ENCODE results near the gene TMEM213.

- TF ChIP-seq CREB1 (IDR thresholded peaks at IDR 0.05; ENCODE audit: low read depth) (no peak), RAD21 (IDR thresholded peaks at IDR 0.05; ENCODE audit: low read depth) (no peak), EP300 (IDR thresholded peaks at IDR 0.05; ENCODE audit: borderline replicate concordance) (no peak), CEBPB (IDR thresholded peaks at IDR 0.05) (no peak), MAX (IDR thresholded peaks at IDR 0.05) (no peak), USF1 (IDR thresholded peaks at IDR 0.05) (no peak)
These were observed 30.5 kb downstream of the TMEM213 start for GRCh38 chr7:138828302-138828701.
